Cerebellar nuclear complex (tissue), 1 donor: ENCODE results near the gene P3H3.
"Not testable (repeated sequence)": the region's sequence is repeated elsewhere in the genome, so short reads cannot be mapped to it uniquely, and the experiment has no call there.

ENCODE experiments used
- DNase-seq, 2 experiments: peaks; one replicate each; lab custom pipeline; 2025; lab: John Stamatoyannopoulos, UW

P3H3 gene

GRCh38 chr12:6866920-6867412 lies 38.8 kb downstream of the P3H3 start:
- DNase-seq, result no peak

GRCh38 chr12:6867413-6868210 lies 39.4 kb downstream of the P3H3 start, which contains the start of gene TPI1:
Gene TPI1 (plus strand): TSS chr12:6867531. CDS start chr12:6867567, 36 bp downstream.
- peak; percentile 16 to 47 for DNase-seq

- DNase-seq, result no peak
Measured at GRCh38 chr12:6868211-6869048, 40.2 kb downstream of the P3H3 start.

- peak in 1 of 2 experiments; percentile 62 for DNase-seq
Measured at GRCh38 chr12:6869049-6870021, 41.1 kb downstream of the P3H3 start.

- DNase-seq, result not testable (repeated sequence)
Measured at GRCh38 chr12:6870304-6870703, 42.1 kb downstream of the P3H3 start.

GRCh38 chr12:6871052-6871957 lies 43.1 kb downstream of the P3H3 start:
- no peak for DNase-seq

GRCh38 chr12:6872073-6873048 lies 44.2 kb downstream of the P3H3 start:
- DNase-seq, result peak; percentile 8 to 21

GRCh38 chr12:6873094-6874014 lies 45.1 kb downstream of the P3H3 start, which contains the start of gene SPSB2:
Gene SPSB2 (minus strand): TSS chr12:6873303. CDS start chr12:6872901, 402 bp downstream.
- DNase-seq, result peak; percentile 14 to 56

GRCh38 chr12:6874015-6874368 lies 45.8 kb downstream of the P3H3 start:
- not testable (repeated sequence) for DNase-seq

- not testable (repeated sequence) for DNase-seq
Measured at GRCh38 chr12:6879824-6880223, 51.6 kb downstream of the P3H3 start.

- DNase-seq, result no peak
Measured at GRCh38 chr12:6883252-6883651, 55.0 kb downstream of the P3H3 start.

- DNase-seq, result no peak
Measured at GRCh38 chr12:6883683-6884082, 55.5 kb downstream of the P3H3 start.

- DNase-seq, result no peak
Measured at GRCh38 chr12:6884539-6884938, 56.3 kb downstream of the P3H3 start.

- DNase-seq, result not testable (repeated sequence)
Measured at GRCh38 chr12:6886206-6886999, 58.2 kb downstream of the P3H3 start.

- DNase-seq, result no peak
Measured at GRCh38 chr12:6887460-6887859, 59.3 kb downstream of the P3H3 start.

- no peak for DNase-seq
Measured at GRCh38 chr12:6888360-6888759, 60.2 kb downstream of the P3H3 start.

GRCh38 chr12:6888794-6889193 lies 60.6 kb downstream of the P3H3 start:
- not testable (repeated sequence) for DNase-seq
